H1 (cell line): Measurements from ENCODE around the gene EXD3. TPM values are rescaled to one million over a fixed set of nuclear protein-coding genes. Genes with fewer than 3 reads are reported as not detected.

Experiments used
- JUND ChIP-seq: IDR thresholded peaks from 2 replicates; pipeline ENCODE4 v1.6.1; 2011; ENCODE audit warnings: mild to moderate bottlenecking, improper control_type of control experiment, low read length
- KDM5A ChIP-seq: fragments of 200-600 bp; IDR thresholded peaks from 2 replicates; pipeline ENCODE4 v1.7.1; 2012; ENCODE audit warnings: mild to moderate bottlenecking, low read length, inconsistent platforms, mixed read lengths
- NRF1 ChIP-seq: IDR thresholded peaks from 2 replicates; pipeline ENCODE4 v1.6.1; 2011; ENCODE audit warnings: mild to moderate bottlenecking, low read depth, low read length, improper control_type of control experiment
- POLR2AphosphoS5 ChIP-seq: IDR thresholded peaks from 2 replicates; pipeline ENCODE4 v1.6.1; 2011; ENCODE audit warnings: low read depth, low read length
- SAP30 ChIP-seq: fragments of 300-600 bp; sonication (generic); IDR thresholded peaks from 2 replicates; pipeline ENCODE4 v1.7.1; 2012; ENCODE audit warnings: low read length, moderate library complexity, mild to moderate bottlenecking, inconsistent platforms; ENCODE audit not compliant: insufficient read depth, insufficient replicate concordance
- SP1 ChIP-seq: IDR thresholded peaks from 2 replicates; pipeline ENCODE4 v1.6.1; 2011; ENCODE audit warnings: low read depth, low read length
- polyA plus RNA-seq, 7 experiments: library from polyadenylated mRNA; depleted of rRNA in 3 of 7; stranded (reverse) in 5 of 7; unstranded in 2 of 7; fragments of >200 nt in 5 of 7; fragments of 200-250 nt in 2 of 7; gene quantifications; 1 replicate in 5 of 7; 2 replicates in 1 of 7; 4 replicates in 1 of 7; pipeline versions ENCODE4 v1.2.1 to v1.2.3, GENCODE V29; 2011 to 2013; ENCODE audit warnings: missing spikeins in 2 of 7, mixed read lengths in 2 of 7
- total RNA-seq: library from RNA; stranded (reverse); fragmentation: NEBNext Ultra II Directional; extraction: Animal tissue kit (Norgen Biotek cat#: 25700); gene quantifications from 2 replicates; pipeline ENCODE4 v1.2.1, GENCODE V29; 2021
- TF ChIP-seq, protein P1 (sequence below): IDR thresholded peaks from 2 replicates; pipeline ENCODE4 v1.6.1; 2012; ENCODE audit warnings: inconsistent platforms
- TF ChIP-seq, protein P2 (sequence below): fragments of 300-600 bp; sonication (generic); IDR thresholded peaks from 2 replicates; pipeline ENCODE4 v1.7.1; 2012; ENCODE audit warnings: low read length, moderate library complexity, mild to moderate bottlenecking, inconsistent platforms; ENCODE audit not compliant: insufficient replicate concordance

EXD3 gene
- total and polyA plus RNA-seq, 2 of the 8 experiments (the other 6 are each of a cell fraction or from before 2014, with no cell fraction given): 7.2 to 9.4 TPM

DNA sequence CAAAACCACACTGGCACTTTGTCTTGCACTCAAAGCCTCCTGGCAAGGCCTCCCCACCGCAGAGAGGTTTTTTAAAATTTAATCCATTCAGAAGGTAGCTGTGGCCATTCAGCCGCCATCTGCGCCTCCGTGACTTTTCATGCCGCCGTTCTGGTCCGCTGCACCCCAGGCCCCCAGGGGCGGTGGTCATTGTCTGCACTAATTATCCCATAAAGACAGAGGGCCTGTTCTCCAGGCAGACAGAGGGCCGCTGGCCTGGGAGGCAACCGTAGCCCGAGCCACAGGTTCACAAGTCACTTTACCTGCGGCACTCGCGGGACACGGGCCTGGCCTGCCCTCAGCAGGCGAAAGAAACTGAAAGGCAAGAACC lies 49.4 kb downstream of the EXD3 start (continued):
- TF ChIP-seq SAP30: no peak
- TF ChIP-seq SP1: no peak
- TF ChIP-seq, protein P1, sequence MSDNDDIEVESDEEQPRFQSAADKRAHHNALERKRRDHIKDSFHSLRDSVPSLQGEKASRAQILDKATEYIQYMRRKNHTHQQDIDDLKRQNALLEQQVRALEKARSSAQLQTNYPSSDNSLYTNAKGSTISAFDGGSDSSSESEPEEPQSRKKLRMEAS: no peak
- no peak for TF ChIP-seq KDM5A
- no peak for TF ChIP-seq JUND
- TF ChIP-seq, protein P2, sequence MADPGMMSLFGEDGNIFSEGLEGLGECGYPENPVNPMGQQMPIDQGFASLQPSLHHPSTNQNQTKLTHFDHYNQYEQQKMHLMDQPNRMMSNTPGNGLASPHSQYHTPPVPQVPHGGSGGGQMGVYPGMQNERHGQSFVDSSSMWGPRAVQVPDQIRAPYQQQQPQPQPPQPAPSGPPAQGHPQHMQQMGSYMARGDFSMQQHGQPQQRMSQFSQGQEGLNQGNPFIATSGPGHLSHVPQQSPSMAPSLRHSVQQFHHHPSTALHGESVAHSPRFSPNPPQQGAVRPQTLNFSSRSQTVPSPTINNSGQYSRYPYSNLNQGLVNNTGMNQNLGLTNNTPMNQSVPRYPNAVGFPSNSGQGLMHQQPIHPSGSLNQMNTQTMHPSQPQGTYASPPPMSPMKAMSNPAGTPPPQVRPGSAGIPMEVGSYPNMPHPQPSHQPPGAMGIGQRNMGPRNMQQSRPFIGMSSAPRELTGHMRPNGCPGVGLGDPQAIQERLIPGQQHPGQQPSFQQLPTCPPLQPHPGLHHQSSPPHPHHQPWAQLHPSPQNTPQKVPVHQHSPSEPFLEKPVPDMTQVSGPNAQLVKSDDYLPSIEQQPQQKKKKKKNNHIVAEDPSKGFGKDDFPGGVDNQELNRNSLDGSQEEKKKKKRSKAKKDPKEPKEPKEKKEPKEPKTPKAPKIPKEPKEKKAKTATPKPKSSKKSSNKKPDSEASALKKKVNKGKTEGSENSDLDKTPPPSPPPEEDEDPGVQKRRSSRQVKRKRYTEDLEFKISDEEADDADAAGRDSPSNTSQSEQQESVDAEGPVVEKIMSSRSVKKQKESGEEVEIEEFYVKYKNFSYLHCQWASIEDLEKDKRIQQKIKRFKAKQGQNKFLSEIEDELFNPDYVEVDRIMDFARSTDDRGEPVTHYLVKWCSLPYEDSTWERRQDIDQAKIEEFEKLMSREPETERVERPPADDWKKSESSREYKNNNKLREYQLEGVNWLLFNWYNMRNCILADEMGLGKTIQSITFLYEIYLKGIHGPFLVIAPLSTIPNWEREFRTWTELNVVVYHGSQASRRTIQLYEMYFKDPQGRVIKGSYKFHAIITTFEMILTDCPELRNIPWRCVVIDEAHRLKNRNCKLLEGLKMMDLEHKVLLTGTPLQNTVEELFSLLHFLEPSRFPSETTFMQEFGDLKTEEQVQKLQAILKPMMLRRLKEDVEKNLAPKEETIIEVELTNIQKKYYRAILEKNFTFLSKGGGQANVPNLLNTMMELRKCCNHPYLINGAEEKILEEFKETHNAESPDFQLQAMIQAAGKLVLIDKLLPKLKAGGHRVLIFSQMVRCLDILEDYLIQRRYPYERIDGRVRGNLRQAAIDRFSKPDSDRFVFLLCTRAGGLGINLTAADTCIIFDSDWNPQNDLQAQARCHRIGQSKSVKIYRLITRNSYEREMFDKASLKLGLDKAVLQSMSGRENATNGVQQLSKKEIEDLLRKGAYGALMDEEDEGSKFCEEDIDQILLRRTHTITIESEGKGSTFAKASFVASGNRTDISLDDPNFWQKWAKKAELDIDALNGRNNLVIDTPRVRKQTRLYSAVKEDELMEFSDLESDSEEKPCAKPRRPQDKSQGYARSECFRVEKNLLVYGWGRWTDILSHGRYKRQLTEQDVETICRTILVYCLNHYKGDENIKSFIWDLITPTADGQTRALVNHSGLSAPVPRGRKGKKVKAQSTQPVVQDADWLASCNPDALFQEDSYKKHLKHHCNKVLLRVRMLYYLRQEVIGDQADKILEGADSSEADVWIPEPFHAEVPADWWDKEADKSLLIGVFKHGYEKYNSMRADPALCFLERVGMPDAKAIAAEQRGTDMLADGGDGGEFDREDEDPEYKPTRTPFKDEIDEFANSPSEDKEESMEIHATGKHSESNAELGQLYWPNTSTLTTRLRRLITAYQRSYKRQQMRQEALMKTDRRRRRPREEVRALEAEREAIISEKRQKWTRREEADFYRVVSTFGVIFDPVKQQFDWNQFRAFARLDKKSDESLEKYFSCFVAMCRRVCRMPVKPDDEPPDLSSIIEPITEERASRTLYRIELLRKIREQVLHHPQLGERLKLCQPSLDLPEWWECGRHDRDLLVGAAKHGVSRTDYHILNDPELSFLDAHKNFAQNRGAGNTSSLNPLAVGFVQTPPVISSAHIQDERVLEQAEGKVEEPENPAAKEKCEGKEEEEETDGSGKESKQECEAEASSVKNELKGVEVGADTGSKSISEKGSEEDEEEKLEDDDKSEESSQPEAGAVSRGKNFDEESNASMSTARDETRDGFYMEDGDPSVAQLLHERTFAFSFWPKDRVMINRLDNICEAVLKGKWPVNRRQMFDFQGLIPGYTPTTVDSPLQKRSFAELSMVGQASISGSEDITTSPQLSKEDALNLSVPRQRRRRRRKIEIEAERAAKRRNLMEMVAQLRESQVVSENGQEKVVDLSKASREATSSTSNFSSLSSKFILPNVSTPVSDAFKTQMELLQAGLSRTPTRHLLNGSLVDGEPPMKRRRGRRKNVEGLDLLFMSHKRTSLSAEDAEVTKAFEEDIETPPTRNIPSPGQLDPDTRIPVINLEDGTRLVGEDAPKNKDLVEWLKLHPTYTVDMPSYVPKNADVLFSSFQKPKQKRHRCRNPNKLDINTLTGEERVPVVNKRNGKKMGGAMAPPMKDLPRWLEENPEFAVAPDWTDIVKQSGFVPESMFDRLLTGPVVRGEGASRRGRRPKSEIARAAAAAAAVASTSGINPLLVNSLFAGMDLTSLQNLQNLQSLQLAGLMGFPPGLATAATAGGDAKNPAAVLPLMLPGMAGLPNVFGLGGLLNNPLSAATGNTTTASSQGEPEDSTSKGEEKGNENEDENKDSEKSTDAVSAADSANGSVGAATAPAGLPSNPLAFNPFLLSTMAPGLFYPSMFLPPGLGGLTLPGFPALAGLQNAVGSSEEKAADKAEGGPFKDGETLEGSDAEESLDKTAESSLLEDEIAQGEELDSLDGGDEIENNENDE: no peak
- no peak for TF ChIP-seq POLR2AphosphoS5
- no peak for TF ChIP-seq NRF1
